Amygdala (tissue), 56 donors: ENCODE measurements around the gene SURF1.
A peak's percentile ranks its signal among the peaks of the same experiment; 100 is the strongest.
"Not testable (repeated sequence)": the region's sequence is repeated elsewhere in the genome, so short reads cannot be mapped to it uniquely, and the experiment has no call there.

Experiments
- DNase-seq, 56 donors: peaks; one replicate each; lab custom pipeline; 2025; lab: John Stamatoyannopoulos, UW

Gene SURF1, protein sequence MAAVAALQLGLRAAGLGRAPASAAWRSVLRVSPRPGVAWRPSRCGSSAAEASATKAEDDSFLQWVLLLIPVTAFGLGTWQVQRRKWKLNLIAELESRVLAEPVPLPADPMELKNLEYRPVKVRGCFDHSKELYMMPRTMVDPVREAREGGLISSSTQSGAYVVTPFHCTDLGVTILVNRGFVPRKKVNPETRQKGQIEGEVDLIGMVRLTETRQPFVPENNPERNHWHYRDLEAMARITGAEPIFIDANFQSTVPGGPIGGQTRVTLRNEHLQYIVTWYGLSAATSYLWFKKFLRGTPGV

DNA sequence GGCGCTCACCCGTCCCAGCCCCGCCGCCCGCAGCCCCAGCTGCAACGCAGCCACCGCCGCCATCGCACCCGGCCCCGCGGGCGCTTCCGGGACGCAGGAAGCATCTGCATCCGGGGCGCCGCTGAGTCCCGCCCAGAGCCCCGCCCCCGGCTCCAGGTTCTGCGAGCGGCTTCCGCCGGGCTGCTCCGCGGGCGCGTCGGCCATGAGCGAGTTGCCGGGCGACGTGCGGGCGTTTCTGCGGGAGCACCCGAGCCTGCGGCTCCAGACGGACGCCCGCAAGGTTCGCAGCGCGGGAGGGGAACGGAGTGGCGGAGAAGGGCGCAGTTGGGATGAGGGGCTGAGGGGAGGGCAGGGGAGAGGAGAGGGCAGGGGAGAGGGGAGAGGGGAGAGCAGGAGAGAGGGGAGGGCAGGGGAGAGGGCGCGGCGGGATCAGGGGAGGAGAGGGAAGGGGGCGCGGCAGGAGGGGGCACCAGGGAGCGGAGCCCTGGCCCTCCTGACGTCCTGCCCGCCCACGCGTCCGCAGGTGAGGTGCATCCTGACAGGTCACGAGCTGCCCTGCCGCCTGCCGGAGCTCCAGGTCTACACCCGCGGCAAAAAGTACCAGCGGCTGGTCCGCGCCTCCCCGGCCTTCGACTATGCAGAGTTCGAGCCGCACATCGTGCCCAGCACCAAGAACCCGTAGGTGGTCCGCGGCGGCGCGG is at the start of gene SURF1, which contains the start of gene SURF2:
TSS of gene SURF1 (minus strand) at position 97 of the 701 bp plus-strand sequence. CDS start at position 63, 34 bp downstream.
TSS of gene SURF2 (plus strand) at position 160 of the 701 bp plus-strand sequence. CDS start at position 203, 43 bp downstream.
- DNase-seq, result peak in 54 of 56 donors; percentile 24 to 90 (median 68)

DNA sequence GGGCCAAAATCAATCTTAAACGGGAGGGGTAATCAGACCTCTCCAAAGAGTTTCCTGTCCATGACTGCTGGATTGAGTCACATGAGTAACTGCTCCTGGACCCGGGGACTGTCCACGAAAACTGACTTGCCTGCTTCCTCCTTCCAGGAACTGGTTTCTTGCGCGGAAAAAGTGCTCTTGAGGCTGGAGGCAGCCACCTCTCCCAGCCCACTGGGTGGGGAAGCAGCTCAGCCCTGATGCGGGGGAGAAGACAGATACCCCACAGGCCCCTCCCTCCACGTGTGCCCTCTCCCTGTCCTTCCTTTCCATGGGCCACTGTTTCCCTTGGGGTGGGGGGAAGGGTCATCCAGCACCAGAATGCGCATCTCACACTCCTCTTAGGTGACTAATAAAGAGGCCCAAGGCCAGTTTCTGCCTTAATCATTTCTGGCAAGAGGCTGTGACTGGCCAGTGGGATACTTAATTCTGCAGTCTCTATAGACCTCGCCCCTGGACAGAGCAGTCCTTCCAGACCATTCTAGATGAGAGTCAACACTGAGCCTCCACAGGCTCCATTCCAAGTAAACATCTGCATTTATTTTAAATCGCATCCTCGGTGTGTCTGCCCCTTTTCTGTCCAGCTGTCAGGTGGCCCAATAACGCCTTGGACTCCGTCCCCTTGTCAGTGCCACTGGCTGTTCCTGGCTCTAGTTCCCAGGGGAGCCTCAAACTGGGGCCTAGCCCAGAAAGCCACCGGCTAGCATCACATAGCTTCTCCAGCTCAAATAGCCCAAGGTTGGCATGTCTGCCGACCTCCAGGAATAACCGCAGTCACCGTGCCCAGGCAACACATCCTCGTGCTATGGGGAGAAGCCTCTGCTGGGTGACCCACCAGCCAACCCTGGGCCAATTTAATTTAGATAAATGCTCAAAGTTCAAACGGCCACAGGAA is 49.5 kb upstream of the SURF1 start:
- DNase-seq, result no peak

DNA sequence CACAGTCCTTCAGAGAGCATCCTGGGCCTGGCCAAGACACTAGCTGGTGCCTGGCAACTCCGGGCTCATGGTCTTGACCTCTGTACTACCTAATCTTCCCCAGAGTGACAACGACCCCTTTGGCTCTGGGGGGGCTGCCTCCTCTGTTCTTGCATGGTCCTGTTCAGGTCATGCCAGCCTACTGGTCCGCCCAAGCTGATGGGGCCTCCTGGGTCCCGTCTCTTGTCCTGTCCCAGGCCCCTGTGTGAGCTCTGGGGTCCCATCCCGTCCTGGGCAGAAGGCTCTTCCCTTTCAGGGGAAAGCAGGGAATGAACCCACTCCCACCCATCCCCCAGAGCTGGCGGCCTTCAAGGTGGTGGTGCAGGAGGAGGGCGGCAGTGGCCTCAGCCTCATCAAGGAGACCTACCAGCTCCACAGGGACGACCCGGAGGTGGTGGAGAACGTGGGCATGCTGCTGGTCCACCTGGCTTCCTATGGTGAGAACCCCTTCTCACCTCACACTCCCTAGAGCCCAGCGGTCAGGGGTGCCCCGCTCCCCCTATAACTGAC is 48.2 kb upstream of the SURF1 start:
- no peak for DNase-seq

DNA sequence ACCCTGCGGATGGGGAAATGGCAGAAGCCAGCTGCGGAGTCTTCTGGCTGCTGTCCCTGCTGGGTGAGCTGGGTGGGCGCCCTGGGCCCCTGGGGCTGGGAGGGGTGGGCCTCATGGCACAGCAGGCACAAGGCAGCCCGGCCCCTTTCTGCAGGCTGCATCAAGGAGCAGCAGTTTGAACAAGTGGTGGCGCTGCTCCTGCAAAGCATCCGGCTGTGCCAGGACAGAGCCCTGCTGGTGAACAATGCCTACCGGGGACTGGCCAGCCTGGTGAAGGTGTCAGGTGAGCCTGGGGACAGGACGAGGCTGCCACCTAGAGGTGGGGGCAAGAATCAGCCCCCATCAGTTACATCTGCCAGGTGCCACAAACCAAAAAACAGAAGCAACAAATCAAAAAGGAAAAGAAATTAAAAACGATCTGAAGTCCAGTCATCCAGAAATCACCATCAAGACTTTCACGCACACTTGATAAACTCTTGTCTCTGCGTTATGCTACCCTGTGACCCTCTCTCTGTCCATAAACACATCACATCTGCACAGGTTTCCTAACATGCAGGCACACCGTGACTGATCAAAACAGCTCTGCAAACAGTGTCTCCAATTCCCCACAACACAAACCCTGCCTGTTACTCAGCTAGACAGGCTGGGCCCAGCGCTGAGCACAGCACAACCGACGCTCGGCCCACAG is 47.6 kb upstream of the SURF1 start:
- no peak for DNase-seq

DNA sequence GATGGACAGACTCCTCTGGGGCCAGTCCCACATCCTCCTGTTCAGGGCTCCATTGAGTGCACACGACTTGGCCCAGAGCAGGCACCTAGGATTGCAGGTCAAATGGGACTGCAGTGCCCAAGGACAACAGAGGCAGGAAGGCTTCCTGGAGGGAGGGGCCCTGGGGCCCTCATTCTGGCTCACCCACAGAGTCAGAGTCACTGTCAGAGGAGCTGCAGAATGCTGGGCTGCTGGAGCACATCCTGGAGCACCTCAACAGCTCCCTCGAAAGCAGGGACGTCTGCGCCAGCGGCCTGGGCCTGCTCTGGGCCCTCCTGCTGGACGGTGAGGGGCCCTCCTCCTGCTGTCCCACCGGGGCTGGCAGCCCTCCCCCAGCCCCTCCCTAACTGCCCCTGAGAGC is 46.4 kb upstream of the SURF1 start:
- DNase-seq, result no peak

DNA sequence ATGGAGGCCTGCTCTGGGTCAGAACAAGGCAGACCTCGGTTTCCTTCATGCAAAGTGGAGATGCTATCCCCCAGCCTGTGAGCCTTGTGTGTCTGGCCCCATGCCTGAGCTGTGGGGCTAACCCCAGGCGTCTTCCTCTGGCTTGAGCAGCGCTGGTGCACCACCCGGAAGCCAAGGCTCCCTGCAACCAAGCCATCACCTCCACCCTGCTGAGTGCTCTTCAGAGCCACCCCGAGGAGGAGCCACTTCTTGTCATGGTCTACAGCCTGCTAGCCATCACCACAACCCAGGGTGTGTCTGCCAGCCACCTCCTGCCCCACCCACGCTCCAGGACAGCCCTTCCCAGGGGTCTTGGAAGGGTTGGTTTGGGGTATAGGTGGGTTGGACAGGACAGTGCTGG is 45.3 kb upstream of the SURF1 start:
- no peak for DNase-seq

DNA sequence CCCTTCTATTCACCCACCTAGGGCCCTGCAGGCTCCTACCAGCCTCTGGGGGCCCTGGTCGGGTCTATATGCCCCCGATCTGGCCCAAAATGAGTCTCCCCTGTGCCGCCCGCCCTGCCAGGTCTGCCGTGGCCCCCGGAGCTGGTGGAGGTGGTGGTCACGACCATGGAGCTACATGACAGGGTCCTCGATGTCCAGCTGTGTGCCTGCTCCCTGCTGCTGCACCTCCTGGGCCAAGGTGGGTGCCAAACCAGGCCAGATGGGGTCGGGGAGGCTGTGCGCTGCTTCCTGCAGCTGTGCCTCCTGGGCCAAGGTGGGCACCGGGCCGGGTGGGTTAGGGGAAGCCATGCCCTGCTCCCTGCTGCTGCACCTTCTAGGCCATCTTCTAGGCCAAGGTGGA is 44.0 kb upstream of the SURF1 start:
- DNase-seq, result no peak

DNA sequence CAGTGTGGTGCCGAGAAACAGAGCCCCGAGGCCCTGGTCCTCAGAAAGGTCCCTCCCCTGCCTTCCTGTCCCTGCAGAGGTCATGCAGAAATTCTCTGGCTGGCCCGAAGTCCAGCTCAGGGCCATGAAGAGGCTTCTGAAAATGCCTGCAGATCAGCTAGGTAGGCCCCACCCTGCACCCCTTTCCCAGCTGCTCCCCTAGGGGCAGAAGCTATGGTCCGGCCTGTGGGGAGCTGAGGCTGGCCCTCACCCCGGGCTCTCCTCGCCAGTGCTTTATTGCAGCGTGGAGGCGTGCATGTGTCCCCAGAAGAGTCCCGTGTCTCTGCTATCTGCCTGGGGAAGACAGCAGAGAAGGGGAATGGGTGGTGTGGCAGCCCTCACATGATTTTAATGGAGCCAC is 41.6 kb upstream of the SURF1 start:
- DNase-seq, result no peak

DNA sequence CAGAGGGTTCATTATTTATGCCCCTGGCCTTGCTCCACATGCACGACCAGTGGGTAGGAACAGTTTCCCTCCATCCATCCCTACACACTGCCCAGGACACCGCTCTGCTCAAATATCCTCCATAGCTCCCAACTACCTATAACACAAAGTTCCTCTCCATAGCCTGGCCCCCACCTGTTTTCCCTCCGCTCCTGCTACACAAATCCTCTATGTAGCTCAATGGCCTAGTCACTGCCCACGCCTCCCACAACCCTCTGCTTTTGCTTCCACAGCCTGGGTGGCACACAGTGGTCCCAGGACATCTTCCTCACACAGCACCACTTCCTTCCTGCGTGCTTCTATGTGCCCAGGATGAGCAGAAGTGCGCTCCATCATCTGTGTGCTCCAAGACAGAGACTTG is 41.1 kb upstream of the SURF1 start:
- no peak for DNase-seq

DNA sequence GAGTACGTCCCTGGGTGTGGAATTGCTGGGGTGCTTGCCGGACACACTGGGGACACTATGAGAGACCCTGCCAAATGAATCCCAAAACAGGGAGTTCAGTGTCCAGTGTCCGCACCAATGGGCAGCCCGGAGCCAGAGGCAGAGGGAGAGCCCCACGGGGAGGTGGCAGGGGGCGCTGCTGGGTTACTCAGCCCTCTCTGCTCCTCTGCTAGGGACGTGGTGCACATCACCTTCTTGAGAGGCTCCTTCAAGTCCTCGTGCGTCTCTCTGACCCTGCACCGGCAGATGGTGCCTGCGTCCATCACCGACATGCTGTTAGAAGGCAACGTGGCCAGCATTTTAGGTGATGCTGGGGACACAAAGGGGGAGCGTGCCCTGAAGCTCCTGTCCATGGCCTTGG is 40.7 kb upstream of the SURF1 start:
- DNase-seq, result peak in 2 of 56 donors; percentile 8 to 30

DNA sequence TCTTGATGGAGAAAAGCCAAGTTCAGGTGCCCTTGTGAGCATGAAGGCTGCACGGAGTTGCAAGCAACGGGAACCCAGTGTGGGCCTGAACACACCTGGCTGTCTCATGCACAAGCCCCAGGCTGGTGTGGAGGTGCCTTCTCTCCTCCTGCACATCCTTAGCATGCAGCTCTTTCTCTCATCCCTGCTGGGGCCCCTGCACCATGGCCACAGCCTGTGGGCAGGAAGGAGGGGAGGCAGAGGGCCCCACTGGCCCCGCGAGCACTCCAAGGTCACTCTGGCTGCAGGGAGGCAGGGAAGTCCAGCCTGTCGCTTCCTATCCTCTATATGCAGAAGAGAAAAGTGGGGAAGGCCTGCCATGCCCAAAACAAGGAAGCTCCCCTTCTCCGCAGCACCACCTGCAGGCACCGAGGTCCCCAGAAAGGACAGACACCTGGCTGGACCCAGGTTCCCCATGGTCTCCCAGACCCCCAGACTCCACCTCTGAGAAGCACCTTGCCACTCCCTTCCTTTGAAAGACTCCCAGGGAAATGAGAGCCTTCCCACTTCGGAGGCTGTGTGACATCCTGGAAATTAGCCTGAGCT is 38.5 kb upstream of the SURF1 start:
- DNase-seq, result no peak

DNA sequence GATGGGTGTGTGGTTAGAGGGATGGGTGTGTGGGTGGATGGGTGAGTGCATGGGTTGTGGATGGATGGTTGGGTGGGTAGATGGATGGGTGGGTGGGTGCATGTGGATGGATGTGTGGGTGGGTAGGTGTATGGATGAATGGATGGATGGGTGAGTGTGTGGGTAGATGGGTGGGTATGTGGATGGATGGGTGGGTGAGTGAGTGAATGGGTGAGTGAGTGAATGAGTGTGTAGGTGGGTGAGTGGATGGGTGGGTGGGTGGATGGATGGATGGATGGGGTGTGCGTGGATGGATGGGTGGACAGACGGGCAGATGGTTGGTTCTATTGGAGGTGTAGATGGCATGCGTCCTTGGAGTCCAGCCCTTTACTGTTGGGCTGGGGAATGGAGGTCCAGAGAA is 37.1 kb upstream of the SURF1 start:
- DNase-seq, result no peak

DNA sequence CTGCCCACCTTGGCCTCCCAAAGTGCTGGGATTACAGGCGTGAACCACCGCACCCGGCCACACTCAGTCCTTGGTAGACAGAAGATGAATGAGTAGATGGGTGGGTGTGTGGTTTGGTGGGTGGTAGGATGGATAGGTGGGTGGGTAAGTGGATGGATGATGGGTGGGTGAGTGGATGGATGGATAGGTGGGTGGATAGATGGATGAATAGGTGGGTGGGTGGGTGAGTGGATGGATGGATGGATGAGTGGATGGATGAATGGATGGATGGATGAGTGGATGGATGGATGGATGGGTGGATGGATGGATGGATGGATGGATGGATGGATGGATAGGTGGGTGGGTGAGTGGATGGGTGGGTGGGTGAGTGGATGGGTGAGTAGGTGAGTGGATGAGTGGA is 36.0 kb upstream of the SURF1 start:
- not testable (repeated sequence) for DNase-seq

DNA sequence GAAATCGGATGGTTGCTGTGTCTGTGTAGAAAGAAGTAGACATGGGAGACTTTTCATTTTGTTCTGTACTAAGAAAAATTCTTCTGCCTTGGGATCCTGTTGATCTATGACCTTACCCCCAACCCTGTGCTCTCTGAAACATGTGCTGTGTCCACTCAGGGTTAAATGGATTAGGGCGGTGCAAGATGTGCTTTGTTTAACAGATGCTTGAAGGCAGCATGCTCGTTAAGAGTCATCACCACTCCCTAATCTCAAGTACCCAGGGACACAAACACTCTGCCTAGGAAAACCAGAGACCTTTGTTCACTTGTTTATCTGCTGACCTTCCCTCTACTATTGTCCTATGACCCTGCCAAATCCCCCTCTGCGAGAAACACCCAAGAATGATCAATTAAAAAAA is 35.2 kb upstream of the SURF1 start:
- not testable (repeated sequence) for DNase-seq

DNA sequence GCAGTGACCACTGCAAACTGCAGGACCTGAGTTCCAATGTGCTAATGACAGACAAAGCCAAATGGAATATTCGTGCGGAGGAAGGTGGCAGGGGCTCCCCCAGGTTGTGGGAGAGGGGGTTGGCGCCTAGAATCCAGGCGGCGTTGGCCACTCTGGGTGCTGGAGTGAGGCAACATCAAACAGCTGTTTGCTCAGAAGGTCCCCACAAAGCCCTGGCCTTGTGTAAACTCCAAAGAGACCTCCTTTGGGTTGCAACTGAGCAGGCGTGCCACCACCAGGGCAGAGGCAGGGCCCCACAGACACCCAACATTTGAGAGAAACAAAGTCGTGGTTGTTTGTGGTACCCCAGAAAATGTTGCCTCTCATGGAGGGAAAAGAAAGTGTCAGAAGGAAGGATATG is 34.4 kb upstream of the SURF1 start:
- DNase-seq, result no peak

DNA sequence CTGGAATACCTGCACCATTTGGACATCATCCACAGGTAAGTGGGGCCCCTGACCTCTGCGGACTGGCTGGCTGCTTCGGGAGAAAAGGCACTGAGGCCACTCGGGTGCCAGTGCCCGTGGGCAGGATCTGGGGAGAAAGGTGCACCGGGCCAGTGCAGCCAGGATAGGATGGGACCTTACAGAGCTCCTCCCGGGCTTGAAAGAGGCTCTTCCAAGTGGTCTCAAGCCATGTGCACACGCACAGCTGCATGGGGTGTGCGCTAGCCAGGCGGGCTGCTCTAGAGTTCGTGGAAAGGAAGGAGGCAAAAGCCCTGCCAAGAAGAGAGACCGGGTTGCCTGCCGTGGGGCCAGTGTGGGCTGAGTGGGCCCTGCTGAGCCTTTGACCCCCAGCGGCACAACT is 33.3 kb upstream of the SURF1 start:
- no peak for DNase-seq

DNA sequence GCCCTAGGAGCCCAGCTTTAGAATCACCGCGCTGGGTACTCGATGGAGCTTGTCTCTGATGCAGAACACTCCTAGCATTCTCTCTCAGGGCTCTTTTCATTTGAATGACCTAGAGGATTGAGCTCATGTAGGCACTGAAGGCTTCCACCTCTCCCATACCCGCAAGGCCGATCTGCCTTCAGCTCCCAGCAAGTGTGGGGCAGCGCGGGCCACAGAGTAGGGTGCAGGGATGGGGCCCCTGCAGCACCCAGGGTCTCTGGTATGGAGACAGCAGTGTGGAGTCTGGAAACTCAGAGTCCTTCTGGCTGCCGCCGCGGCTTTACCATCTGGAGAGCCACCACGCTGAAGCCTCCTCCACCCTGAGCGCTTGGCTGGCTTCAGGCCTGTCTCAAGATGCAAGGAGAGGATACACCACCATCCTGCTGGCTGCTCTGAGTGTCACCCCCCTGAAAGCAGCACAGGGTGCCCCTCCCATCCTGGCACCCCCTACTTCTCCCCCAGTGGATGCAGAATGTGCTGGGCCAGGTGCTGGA is 32.8 kb upstream of the SURF1 start:
- DNase-seq, result peak in 1 of 56 donors; percentile 10

DNA sequence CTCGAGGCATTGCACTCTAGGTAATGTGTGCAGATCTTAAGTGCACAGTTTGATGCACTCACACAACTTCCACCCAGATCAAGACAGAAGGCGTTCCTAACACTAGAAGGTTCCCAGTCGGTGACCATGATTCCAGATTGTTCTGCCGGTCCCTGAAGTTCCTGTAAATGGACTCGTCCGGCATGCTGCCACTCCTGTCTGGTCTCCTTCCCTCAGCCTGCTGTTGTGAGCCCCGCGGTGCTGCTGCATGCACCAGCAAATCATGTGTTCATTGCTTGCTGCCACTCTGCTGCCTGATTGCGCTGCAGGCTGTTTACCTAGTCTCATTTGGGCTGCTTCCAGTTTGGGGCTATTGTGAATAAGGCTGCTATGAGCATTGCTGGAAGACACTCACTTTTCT is 31.4 kb upstream of the SURF1 start:
- no peak for DNase-seq

DNA sequence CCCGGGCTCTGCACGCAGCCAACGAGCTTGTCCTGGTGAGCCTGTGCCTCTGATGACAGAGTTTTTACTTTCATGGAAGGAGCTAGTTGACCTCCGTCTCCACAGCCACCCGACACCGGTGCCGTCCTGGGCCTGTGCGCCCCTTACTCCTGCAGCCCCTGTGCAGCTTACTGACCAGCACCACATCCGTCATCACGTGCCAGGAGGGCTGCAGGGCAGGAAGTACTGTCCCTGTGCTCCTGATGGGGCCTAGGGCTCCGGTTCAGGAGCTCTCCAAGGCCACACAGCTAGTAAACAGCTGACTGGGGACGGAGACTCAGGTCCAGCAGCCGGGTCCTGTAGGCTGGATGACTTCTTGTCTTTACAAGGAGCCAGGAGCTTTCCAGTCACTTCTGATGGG is 30.1 kb upstream of the SURF1 start:
- DNase-seq, result no peak
